ENCODE results near the gene C4orf51.

- TF ChIP-seq CTCF (IDR thresholded peaks at IDR 0.05; ENCODE audit: control extremely low read depth in 1 of 3, insufficient read depth in 1 of 3, low read depth in 1 of 3, low read length in 3 of 3) (no peak), CREB1 (IDR thresholded peaks at IDR 0.05) (no peak), TCF12 (IDR thresholded peaks at IDR 0.05; ENCODE audit: low read depth, low read length) (no peak), NRF1 (IDR thresholded peaks at IDR 0.05; ENCODE audit: low read depth, low read length) (no peak)
Measured at GRCh38 chr4:145734031-145734430, 54.1 kb downstream of the C4orf51 start.

All from H1 (cell line).